PC-3 (cell line): ENCODE data around the gene TBC1D14.

Experiments used
- EZH2 ChIP-seq: fragments of 300-600 bp; sonication (generic); IDR thresholded peaks from one replicate; pipeline ENCODE4 v1.6.1; 2017; ENCODE audit warnings: antibody characterized with exemption, mild to moderate bottlenecking, low read length; ENCODE audit not compliant: unreplicated experiment
- EZH2phosphoT487 ChIP-seq: fragments of 300-600 bp; sonication (generic); IDR thresholded peaks from 2 replicates; pipeline ENCODE4 v1.6.1; 2018; ENCODE audit warnings: mild to moderate bottlenecking, antibody characterized with exemption, low read length, borderline replicate concordance
- TF ChIP-seq, protein P1 (sequence below): fragments of 300-600 bp; sonication (generic); conservative IDR thresholded peaks from 2 replicates; pipeline ENCODE4 v1.5.1; 2017; ENCODE audit warnings: antibody characterized with exemption, low read depth, mild to moderate bottlenecking, low read length

DNA sequence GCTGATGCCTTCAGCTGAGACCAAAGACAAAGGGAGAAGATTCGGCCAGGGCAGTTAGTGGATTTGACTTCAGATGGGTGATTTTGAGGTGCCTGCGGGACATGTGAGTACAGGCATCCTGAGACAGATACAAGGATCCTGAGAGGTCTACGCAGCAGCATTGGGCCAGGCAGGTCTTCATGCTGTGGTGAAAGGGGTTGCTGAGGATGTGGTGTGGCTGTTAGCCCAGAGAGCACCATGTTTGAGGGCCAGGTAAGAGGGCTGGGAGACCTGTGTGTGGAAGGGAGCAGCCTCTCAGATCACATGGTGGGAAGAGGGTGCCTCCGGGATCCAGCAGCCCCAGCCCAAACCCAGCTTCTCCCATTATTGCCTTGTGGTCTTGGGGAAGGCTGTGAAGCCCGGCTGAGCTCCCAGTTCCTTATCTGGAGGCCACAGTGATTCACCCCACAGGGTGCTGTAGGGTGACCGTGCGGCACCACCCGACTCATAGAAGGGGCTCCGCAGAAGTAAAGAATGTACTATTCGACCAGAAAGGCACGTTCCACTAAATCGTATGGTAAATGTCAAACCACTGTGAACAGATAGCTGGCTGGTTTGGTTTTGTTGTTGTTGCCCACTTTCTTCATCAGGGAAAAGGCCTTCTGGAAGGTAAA, 105.9 kb downstream of the TBC1D14 start:
- TF ChIP-seq, protein P1, sequence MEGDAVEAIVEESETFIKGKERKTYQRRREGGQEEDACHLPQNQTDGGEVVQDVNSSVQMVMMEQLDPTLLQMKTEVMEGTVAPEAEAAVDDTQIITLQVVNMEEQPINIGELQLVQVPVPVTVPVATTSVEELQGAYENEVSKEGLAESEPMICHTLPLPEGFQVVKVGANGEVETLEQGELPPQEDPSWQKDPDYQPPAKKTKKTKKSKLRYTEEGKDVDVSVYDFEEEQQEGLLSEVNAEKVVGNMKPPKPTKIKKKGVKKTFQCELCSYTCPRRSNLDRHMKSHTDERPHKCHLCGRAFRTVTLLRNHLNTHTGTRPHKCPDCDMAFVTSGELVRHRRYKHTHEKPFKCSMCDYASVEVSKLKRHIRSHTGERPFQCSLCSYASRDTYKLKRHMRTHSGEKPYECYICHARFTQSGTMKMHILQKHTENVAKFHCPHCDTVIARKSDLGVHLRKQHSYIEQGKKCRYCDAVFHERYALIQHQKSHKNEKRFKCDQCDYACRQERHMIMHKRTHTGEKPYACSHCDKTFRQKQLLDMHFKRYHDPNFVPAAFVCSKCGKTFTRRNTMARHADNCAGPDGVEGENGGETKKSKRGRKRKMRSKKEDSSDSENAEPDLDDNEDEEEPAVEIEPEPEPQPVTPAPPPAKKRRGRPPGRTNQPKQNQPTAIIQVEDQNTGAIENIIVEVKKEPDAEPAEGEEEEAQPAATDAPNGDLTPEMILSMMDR: no peak
- TF ChIP-seq EZH2 (no peak), EZH2phosphoT487 (no peak)
